HepG2 (cell line): ENCODE results near the gene AQP6. TPM values are rescaled to one million over a fixed set of nuclear protein-coding genes. Genes with fewer than 3 reads are reported as not detected.

Experiments
- ATAC-seq: fragments of 200-7000 bp; cut with Tn5 transposase; 3 replicates; pipeline ENCODE4 v1.9.1; 2020; ENCODE audit warnings: mild to moderate bottlenecking, moderate library complexity
- BruUV-seq: library from RNA; stranded (reverse); fragments of 400-500 nt; replicated peaks from 2 replicates; lab custom pipeline; 2021; lab: Mats Ljungman, UMichigan
- CTCF ChIA-PET: fragments of 300-600 bp; formaldehyde crosslinking; extraction: SDS; loops from one replicate; lab custom pipeline; 2021; ENCODE audit warnings: low total read pairs, inconsistent platforms, low intra/inter-chr PET ratio; lab: Yijun Ruan, JAX
- POLR2A ChIA-PET: fragments of 350-600 bp; sonication (Branson Sonifier 250); formaldehyde crosslinking; loops from one replicate; lab custom pipeline; 2020; ENCODE audit warnings: antibody characterized with exemption, inconsistent platforms; lab: Yijun Ruan, JAX
- DNase-seq: peaks from one replicate; pipeline ENCODE4 v3.0.0-alpha.2; 2015; ENCODE audit warnings: low spot score
- FAIRE-seq: peaks from 3 replicates; lab custom pipeline; 2011; peaks lifted over from hg19 to GRCh38; lab: Jason Lieb, UNC
- H2AFZ ChIP-seq: one replicate; pipeline ENCODE4 v1.6.1; 2011; ENCODE audit warnings: low read length, inconsistent platforms
- H3K27ac ChIP-seq: fragments of 300-600 bp; 3 replicates; pipeline ENCODE4 v1.8.0; 2011; ENCODE audit warnings: mixed run types, mild to moderate bottlenecking, mixed read lengths, low read length, inconsistent platforms; ENCODE audit not compliant: insufficient read depth; ENCODE audit errors: extremely low read length
- H3K27me3 ChIP-seq, 2 experiments: fragments of 200-600 bp in 1 of 2; 2 replicates in 1 of 2; 3 replicates in 1 of 2; pipeline versions ENCODE4 v1.6.0 to v1.8.0; 2011; ENCODE audit warnings: low read length in 2 of 2, mild to moderate bottlenecking in 2 of 2, moderate library complexity in 2 of 2, inconsistent platforms in 1 of 2; ENCODE audit not compliant: insufficient read depth in 2 of 2, control insufficient read depth in 1 of 2
- H3K36me3 ChIP-seq, 2 experiments: fragments of 200-600 bp in 1 of 2; replicated peaks in 1 of 2; 2 replicates in 1 of 2; 3 replicates in 1 of 2; pipeline versions ENCODE4 v1.5.1 to v1.8.0; 2011; ENCODE audit warnings: low read length in 2 of 2, inconsistent platforms in 1 of 2; ENCODE audit not compliant: insufficient read depth in 2 of 2, control insufficient read depth in 1 of 2
- H3K4me1 ChIP-seq: 2 replicates; pipeline ENCODE4 v1.5.1; 2012; ENCODE audit warnings: low read length, inconsistent platforms; ENCODE audit not compliant: insufficient read depth
- H3K4me2 ChIP-seq: 2 replicates; pipeline ENCODE4 v1.6.0; 2011; ENCODE audit warnings: low read depth, low read length, inconsistent platforms
- H3K4me3 ChIP-seq, 3 experiments: fragments of 200-600 bp in 1 of 3; sonication (generic), shearing (Covaris generic) in 1 of 3; replicated peaks in 1 of 3; 2 replicates each; pipeline ENCODE4 v1.5.1; 2011 to 2016; ENCODE audit warnings: low read length in 3 of 3, inconsistent platforms in 2 of 3, low read depth in 2 of 3, mild to moderate bottlenecking in 2 of 3, control low read depth in 1 of 3, mixed read lengths in 1 of 3; ENCODE audit not compliant: insufficient read depth in 1 of 3
- H3K79me2 ChIP-seq: one replicate; pipeline ENCODE4 v1.6.1; 2011; ENCODE audit warnings: low read length, inconsistent platforms; ENCODE audit not compliant: insufficient read depth
- H3K9ac ChIP-seq: 2 replicates; pipeline ENCODE4 v1.6.0; 2011; ENCODE audit warnings: mild to moderate bottlenecking, low read depth, low read length, inconsistent platforms; ENCODE audit not compliant: insufficient read depth
- H3K9me3 ChIP-seq: 2 replicates; pipeline ENCODE4 v1.5.1; 2012; ENCODE audit warnings: mild to moderate bottlenecking, low read length
- H4K20me1 ChIP-seq: 2 replicates; pipeline ENCODE4 v1.6.0; 2011; ENCODE audit warnings: inconsistent platforms, mild to moderate bottlenecking, low read length, moderate library complexity; ENCODE audit not compliant: insufficient read depth
- ATF6 ChIP-seq: sonication (generic); formaldehyde crosslinking; conservative IDR thresholded peaks from 2 replicates; pipeline ENCODE4 v1.4.0; 2020; ENCODE audit warnings: missing genetic modification reagents
- CENPBD1 ChIP-seq: sonication (generic); formaldehyde crosslinking; IDR thresholded peaks from 2 replicates; pipeline ENCODE4 v1.8.0; 2022; ENCODE audit warnings: missing genetic modification reagents, low read depth, mild to moderate bottlenecking, borderline replicate concordance
- HNF4G ChIP-seq, 2 experiments: sonication (generic) in 1 of 2; formaldehyde crosslinking in 1 of 2; IDR thresholded peaks; 2 replicates each; pipeline versions ENCODE4 v1.4.0 to v1.6.1; 2011 to 2020; ENCODE audit warnings: borderline replicate concordance in 2 of 2, low read depth in 2 of 2, mild to moderate bottlenecking in 2 of 2, low read length in 1 of 2, missing genetic modification reagents in 1 of 2, moderate library complexity in 1 of 2
- HNRNPL ChIP-seq: fragments of 200-400 bp; formaldehyde crosslinking; IDR thresholded peaks from 2 replicates; pipeline ENCODE4 v1.6.1; 2017; ENCODE audit warnings: mild to moderate bottlenecking, low read depth, low read length
- MXD3 ChIP-seq: IDR thresholded peaks from 2 replicates; pipeline ENCODE4 v1.6.1; 2016; ENCODE audit warnings: mild to moderate bottlenecking, missing biosample characterization, missing genetic modification reagents
- NCOR1 ChIP-seq: fragments of 200-600 bp; sonication (generic); IDR thresholded peaks from 2 replicates; pipeline ENCODE4 v1.7.0; 2017; ENCODE audit warnings: antibody characterized with exemption, low read length, borderline replicate concordance
- NR3C1 ChIP-seq: sonication (generic); formaldehyde crosslinking; IDR thresholded peaks from 2 replicates; pipeline ENCODE4 v1.4.0; 2020; ENCODE audit warnings: missing genetic modification reagents
- TFDP2 ChIP-seq: sonication (generic); formaldehyde crosslinking; IDR thresholded peaks from 2 replicates; pipeline ENCODE4 v1.4.0; 2020; ENCODE audit warnings: missing genetic modification reagents
- XRCC5 ChIP-seq: fragments of 200-400 bp; formaldehyde crosslinking; optimal IDR thresholded peaks from 2 replicates; pipeline ENCODE3; 2017; ENCODE audit warnings: mild to moderate bottlenecking, low read length
- ZFX ChIP-seq: sonication (generic); formaldehyde crosslinking; IDR thresholded peaks from 2 replicates; pipeline ENCODE4 v1.4.0; 2020; ENCODE audit warnings: mild to moderate bottlenecking, low read depth, missing genetic modification reagents, moderate library complexity
- ZNF556 ChIP-seq: sonication (generic); formaldehyde crosslinking; IDR thresholded peaks from 2 replicates; pipeline ENCODE4 v1.4.0; 2020; ENCODE audit warnings: mild to moderate bottlenecking, missing genetic modification reagents, borderline replicate concordance
- ZNF572 ChIP-seq: sonication (generic); formaldehyde crosslinking; IDR thresholded peaks from 2 replicates; pipeline ENCODE4 v1.5.1; 2020; ENCODE audit warnings: mild to moderate bottlenecking, missing genetic modification reagents
- ZNF687 ChIP-seq: sonication (generic); formaldehyde crosslinking; IDR thresholded peaks from 2 replicates; pipeline ENCODE4 v1.5.1; 2020; ENCODE audit warnings: mild to moderate bottlenecking, missing genetic modification reagents, moderate library complexity
- WGBS: methylation state at CpG from one replicate; pipeline ENCODE4 v1.1.6; 2017; ENCODE audit warnings: low lambda C conversion rate; 5-methylcytosine and 5-hydroxymethylcytosine counted together
- in situ Hi-C: cut with HindIII; loops from 2 replicates; pipeline ENCODE4 v1.10.0; 2017; ENCODE audit warnings: low pct_unique_long_range_greater_than_20kb; ENCODE audit not compliant: extremely low pct_ligation_motif_present
- intact Hi-C: fragments of 100-400 bp; cut with micrococcal nuclease; formaldehyde crosslinking; loops from one replicate; pipeline ENCODE4 v1.10.0; 2022; ENCODE audit not compliant: unreplicated experiment
- polyA plus RNA-seq, 8 experiments: library from polyadenylated mRNA; depleted of rRNA in 3 of 8; stranded (reverse) in 7 of 8; unstranded in 1 of 8; fragments of >200 nt; fragmentation: Illumina TruSeq in 4 of 8; extraction: Trizol in 4 of 8; gene quantifications; 2 replicates each; pipeline versions ENCODE4 v1.2.1 to v1.2.3, GENCODE V29; 2011 to 2016; ENCODE audit warnings: low read depth in 4 of 8, missing spikeins in 1 of 8, mixed read lengths in 1 of 8; ENCODE audit not compliant: insufficient read depth in 1 of 8
- total RNA-seq, 5 experiments: library from RNA; depleted of rRNA; stranded (reverse); fragments of >200 nt; fragmentation: Illumina TruSeq; extraction: Trizol; gene quantifications; 2 replicates each; pipeline ENCODE4 v1.2.3, GENCODE V29; 2016; ENCODE audit warnings: low read depth in 1 of 5

The AQP6 gene
- total and polyA plus RNA-seq, 2 of the 13 experiments (the other 11 are each of a cell fraction or from before 2014, with no cell fraction given): 0.32 to 1.3 TPM

GRCh38 chr12:49962861-49963765 lies 9.6 kb upstream of the AQP6 start:
- Histone ChIP-seq H3K27me3 (peaks cover 5 to 45% of the 10 kb centered on the region in 2 experiments), H3K9me3 (no peaks in the 10 kb centered on the region), H3K27ac (no peak overlapping the region), H3K4me2 (peak overlapping the region; percentile 65), H3K4me1 (peaks cover 58% of the 10 kb centered on the region), H4K20me1 (no peaks in the 10 kb centered on the region), H3K4me3 (peak overlapping the region in 1 of 3 experiments; percentile 55; a peak in 1 of 6 replicates), H3K79me2 (no peaks in the 10 kb centered on the region), H3K36me3 (no peaks in the 10 kb centered on the region), H3K9ac (0 out of 2 replicates have a peak overlapping the region, but pooled peaks have one; percentile 8), H2AFZ (no peak overlapping the region)
- 62% methylated on average over 9 of the region's 21 CpGs for WGBS
- BruUV-seq: no TSS peak
- ChIA-PET CTCF (no interaction called here), POLR2A (interaction anchor here (1.4 kb wide), 1 partner anchor 121 kb away, joined by 3 read pairs; no protein-coding TSS in a partner anchor)
- peak; percentile 25 for ATAC-seq
- intact Hi-C loops: no loop called here
- no peak for FAIRE-seq
- in situ Hi-C loops: no loop called here
- no peak for DNase-seq
- TF ChIP-seq ZFX (peak; percentile 60; the same call in 1 of the 2 replicates), ZNF687 (CRISPR knock-in tag) (peak; percentile 61), HNF4G (IDR thresholded peaks at IDR 0.05; ENCODE audit: borderline replicate concordance, low read depth, low read length) (0 out of 2 replicates have a peak, but pooled peaks have one; percentile 21), HNF4G (CRISPR knock-in tag; IDR thresholded peaks at IDR 0.05; ENCODE audit: borderline replicate concordance, low read depth) (no peak), NR3C1 (CRISPR knock-in tag) (no peak), NCOR1 (no peak), HNRNPL (peak; percentile 97), TFDP2 (no peak), ATF6 (no peak), XRCC5 (peak; percentile 10), ZNF556 (no peak), MXD3 (no peak), CENPBD1 (CRISPR knock-in tag) (no peak), ZNF572 (CRISPR knock-in tag) (no peak)
